NCI-H2227 treated with DMSO at 0.1 percent for 48 hours (cell line): ENCODE results near the gene ZIC1.

Experiments
- DNase-seq: peaks from one replicate; lab custom pipeline; 2025; lab: John Stamatoyannopoulos, UW

ZIC1 gene

GRCh38 chr3:147395899-147396711, 13.1 kb upstream of the ZIC1 start:
- DNase-seq, result no peak

GRCh38 chr3:147396712-147397046, 12.5 kb upstream of the ZIC1 start:
- no peak for DNase-seq

GRCh38 chr3:147397155-147397874, 11.8 kb upstream of the ZIC1 start:
- no peak for DNase-seq

GRCh38 chr3:147397875-147398812, 11.0 kb upstream of the ZIC1 start:
- no peak for DNase-seq

DNA sequence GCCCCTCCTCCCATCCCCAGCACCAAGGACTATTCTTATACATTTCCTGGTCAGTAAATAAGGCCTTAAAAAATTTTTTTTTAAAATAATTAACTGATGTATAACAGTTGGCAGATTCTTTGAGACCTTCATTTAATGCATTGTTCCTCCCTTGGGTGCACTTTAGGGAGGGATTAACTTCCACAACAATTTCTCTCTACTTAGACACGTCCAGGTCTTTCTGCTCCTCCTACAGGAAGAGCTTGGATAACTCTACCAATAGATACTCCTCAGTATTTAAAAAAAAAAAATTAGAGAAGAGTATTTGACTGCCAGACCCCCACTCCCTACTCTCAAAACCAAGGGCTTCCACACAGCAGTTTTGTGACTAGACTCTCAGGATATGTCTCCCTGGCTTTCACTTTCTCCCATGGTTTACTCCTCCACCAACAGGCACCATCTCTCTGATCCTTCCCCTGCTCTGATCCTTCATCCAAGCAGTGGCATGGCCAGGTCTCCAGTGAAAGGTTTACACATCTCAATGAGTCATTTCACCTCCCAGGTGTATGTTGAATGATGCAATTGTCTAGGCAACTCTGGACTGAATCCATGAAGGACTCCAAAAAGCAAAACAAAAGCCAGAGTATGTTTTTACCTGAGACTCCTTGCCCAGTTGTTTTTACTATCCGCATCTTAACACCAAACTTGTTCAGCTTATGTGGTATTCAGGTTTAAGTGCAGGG, 10.2 kb upstream of the ZIC1 start:
- no peak for DNase-seq

DNA sequence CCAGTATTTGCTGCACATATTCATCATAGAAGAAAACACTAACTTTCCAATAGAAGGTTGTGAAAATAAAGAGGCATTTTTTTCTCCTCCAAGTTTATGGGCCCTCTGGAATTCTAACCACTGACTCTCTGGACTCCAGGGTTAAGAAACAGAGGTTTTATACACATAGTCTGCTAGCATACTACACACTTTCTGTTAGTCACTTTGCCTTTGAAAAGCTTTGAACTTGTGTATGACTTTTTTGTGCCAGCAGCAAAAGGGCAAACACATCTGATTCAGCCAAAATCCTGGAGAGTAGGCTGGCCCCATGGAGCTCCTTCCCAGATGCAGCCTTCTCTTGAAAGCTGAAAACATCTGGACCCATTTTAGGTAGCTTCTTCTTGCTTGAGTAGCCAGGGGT, 9.1 kb upstream of the ZIC1 start:
- no peak for DNase-seq

DNA sequence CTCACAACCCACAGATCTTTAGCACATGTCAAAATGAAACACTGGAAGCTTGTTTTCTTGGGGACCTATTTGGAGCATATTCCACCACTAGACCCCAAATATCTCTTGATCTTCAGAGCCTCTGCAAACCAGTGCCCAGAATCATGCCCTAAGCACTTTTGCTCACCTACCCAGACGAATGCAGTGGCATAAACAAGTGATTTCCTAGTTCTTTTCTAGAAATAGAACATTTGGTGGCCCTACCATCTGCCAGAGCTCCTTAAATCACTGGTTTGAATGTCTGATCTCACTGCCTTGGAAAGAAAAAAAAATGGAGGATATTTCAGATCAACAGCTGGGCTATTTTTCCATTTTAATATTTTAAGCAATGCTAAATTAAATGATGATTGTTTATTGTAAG, 8.2 kb upstream of the ZIC1 start:
- DNase-seq, result no peak

DNA sequence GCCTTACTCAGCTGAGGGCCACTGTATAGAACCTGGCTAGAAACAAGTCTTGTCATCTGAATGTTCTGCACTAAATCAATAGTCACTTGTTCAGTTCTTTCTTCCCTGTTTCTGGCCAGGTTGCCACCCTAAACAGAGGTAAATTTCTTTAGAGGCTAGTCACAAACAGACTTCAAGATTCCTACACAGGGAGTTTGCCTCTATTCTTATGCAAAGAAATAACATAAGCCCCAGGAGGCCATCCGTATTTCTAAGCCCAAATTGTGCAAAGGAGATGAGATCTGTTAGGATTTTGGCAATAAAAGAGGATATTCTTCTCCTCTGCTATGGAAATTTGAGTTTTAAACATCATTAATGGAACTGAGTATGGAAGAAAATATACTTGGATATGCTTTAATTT, 7.7 kb upstream of the ZIC1 start:
- DNase-seq, result no peak

- DNase-seq, result no peak
Measured at GRCh38 chr3:147402159-147402558, 7.0 kb upstream of the ZIC1 start.

DNA sequence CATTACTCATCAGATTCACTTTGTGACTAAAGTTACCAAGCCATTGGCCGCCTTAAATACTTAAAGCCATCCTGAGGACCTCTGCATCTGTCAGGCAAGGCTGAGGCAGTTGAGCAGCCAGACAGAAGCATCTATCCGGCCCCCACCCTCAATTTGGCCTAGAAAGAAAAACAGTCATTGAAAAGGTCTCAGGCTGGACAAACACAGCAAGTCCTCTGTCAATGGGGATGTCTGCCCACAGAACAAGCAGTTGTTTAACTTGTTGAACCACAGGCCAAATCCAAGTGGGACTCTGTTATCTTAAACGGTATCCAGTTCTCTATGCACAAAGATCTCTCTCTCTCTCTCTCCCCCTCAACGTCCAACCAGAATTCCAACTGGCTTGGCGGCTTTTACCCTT, 5.7 kb upstream of the ZIC1 start:
- DNase-seq, result no peak

DNA sequence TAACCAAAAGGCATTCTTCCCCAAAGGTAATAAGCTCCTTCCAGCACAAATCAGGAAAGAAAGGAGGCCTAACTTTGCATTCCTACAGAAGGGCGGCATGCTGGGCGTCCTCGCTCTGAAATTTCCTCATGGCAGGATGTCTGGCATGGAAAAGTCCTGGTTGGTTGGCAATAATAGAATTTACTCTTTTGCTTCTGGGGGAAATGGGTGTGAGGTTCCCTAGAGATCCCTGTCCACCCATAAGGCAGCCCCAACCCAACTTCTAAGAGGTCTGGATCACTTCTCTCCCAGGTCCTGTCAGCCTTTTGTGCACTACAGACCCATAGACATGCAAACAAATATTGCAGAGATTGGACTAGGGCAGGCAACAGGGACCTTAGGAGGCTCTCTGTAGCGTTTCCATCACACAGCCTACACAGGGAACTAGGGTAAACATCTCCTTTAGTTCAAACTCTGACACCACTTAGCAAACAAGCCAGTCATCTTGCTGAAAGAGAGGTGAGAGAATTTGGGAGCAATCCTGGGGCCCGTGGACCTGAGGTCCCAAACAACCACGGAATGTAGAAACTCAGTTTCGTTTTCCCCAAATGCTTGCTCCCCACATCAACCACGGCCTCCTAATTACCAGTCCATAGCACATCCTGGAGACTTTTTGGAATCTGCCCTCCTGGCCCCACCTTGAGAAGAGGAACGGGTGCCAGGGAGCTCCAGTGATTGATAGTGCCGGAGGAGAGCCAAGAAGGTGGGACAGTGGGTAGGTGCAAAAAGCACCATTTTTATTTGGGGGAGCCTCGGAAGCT, 5.0 kb upstream of the ZIC1 start:
- no peak for DNase-seq

DNA sequence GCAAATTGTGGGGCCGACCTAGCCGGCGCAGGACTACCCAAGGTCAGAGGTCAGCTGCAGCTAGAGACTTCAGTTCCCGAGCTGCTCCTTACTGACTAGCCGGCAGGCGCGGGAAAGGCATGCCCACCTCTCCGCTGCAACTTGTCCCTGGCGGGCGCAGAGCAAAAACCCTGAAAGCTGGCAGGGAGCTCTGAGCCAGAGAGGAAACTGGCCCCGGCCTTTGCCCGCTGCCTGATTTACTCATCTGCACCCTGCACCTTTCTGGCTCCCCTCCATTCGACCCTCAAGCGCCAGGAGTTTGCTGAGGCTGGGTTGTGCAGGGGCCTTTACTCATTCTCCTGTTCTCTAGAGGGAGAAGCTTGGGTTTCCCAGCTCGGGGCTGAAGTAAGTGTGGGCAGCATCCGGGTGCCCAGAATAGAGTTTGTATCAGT, 4.3 kb upstream of the ZIC1 start:
- DNase-seq, result no peak

DNA sequence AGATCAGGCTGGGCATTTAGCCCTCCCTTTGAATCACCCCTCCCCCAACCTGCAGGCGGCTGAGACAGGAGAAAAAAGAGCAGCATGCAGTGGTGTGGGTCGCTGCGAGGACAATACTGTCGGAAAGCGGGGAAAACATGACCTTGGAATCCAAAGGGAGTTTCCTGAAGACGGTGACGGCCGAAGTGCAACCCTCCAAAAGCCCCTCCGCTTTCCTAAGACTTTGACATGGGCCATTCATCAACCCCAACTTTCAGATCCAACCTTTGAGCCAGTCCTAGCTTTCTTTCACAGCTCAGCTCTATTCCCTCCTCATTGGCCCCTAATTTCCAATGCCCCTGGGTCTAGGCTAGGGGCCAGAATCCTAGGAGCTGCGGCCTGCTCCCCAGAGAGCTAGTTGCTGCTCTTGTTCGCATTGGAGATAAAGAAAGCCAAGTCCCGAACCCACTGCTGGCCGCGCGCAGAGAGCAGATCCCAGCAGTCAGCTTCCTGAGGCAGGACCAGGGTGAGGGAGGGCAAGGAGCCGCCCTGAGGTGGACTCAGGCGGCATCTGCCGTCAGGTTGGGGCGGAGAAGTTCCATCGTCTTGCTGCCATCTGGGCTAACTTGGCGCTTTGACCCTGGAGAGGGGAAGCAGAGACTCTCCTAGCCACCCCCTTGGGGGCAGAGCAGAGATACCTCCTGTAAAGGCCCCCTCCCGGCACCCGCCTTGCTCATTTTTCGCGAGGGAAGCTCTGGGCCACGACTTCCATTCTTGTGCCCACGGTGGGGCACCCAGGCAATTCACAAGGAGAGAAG, 3.7 kb upstream of the ZIC1 start:
- DNase-seq, result no peak

DNA sequence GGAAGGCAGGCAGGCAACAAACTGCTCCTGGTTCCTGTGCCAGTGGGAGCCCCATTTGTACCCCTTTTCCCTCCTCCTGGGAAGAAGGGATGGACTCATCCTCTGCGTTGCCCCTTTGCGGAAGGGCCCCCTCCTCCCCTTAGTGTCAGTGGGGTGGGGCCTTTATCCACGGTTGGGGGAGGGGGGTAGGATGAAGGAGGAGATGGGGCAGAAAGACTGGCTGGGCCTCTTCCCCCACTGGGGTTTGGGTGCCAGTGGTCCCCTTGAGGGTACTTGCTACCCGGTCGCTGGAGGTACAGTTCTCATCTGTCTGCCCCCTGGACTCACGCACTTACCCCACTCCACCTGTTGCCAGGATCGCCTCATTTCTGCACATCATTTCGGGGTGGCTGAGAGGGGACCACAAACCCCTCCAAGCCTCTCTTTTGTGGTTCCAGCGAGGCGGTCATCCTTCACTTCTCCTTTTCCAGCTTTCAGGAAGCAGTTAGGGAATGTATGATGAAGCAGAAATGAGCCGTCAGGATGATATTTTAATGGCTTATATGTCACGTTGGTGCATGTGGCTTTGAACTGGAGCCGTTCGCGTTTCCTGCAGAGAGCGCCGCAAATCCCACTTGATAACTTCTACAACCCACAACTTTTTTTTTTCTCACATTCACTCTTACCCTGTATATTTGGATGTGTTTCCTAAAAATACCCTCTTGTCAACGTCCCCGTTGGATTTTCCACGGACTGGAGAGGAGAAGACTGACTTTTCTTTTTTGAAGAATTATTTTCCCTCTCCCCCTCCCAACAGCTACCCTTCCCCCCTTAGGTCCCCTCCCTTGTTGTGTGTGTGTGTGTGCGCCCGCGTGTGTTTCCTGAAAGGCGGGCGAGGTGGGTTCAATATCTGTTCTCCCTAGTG, 2.9 kb upstream of the ZIC1 start, which contains the start of gene ZIC4:
Gene ZIC4 (minus strand): TSS at position 516 of the 904 bp plus-strand sequence. CDS start 3,746 bp downstream, outside the sequence.
- no peak for DNase-seq

GRCh38 chr3:147407114-147407497, 2.1 kb upstream of the ZIC1 start:
- DNase-seq, result no peak

DNA sequence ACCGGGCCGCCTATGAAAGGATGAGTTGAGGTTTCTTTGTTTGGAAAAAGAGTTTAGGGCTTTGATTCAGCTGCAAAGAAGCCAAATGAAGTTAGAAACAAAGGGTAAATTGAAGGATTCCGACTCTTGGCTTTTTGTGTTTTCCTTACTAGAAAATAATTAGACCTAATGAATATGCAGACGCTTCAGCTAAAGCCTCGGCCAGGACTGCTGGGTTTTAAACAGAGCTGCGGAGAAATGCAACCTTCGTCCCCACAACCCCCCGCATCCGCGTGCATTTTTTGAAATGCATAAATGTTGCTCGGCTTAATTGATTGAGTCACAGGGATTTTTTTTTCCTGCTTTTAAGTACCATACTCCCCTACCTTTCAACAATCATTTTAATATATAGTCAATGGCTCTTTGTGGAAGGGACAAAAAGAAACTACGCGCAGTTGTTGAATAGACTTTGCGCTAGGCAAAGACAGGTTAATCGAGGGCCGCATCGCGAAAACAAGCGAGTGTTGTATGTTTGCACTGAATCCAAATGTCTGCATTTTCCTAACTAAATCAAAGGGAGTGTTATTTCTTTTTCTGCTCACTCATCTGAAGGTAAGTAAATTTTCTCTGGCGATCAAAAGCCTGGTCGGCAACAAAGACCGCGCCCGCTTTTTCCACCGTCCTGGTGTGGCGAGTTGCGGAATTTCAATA, 1.5 kb upstream of the ZIC1 start:
- no peak for DNase-seq

GRCh38 chr3:147408188-147409100, 721 bp upstream of the ZIC1 start:
- no peak for DNase-seq
